HG02852 (cell line): ENCODE data around the gene ENTPD6.
A peak's percentile ranks its signal among the peaks of the same experiment; 100 is the strongest.
"Not testable (repeated sequence)": the region's sequence is repeated elsewhere in the genome, so short reads cannot be mapped to it uniquely, and the experiment has no call there.

Experiments
- ATAC-seq: cut with Tn5 transposase; IDR thresholded peaks from one replicate; pipeline ENCODE4 v1.9.1; 2021; ENCODE audit warnings: mild to moderate bottlenecking, moderate library complexity; ENCODE audit not compliant: unreplicated experiment

ENTPD6 gene

GRCh38 chr20:25223179-25223661 is 27.7 kb downstream of the ENTPD6 start:
- no peak for ATAC-seq

DNA sequence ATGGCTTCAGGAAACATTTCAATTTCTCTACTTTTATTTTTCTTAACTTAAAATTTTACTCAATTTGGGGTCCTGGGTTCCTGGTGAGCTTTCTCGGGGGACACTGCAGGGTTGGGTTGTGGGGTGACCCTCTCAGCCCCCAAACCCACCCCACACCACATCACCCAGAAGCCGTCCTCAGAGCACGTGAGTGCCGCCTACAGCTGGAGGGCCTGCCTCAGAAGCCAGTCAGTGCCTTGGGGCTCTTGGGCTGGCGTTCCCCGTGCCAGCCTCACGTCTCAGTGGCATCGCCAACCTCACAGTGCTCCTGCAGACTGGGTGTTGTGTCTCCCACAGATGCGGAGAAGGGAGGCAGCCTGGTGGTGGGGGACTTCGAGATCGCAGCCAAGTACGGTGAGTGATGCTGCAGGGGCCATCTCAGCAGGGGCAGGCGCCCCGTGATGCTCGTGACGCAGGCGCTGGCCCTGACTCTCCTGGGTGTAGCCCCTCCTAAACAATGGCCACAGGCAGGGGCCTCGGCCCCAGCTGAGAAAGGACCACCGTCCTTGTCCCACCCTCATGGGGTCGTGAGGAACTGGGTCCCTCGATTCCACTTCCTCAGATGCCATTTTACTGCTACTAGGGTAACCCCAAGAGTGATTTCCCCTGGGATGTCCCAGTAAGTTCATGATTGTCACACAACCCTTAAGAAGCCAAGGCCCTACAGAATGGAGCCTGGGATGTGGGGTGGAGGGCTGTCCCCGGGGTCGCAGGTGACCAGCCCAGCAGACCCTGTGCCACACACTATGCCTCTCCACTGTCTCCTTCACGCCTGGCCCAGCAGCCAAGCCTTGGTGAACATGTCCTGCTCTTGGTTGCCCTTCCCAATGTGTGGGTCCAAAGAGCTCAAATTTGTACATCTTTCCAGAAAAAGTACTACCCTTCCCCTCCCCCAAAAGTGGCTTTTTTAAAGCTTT is 28.5 kb downstream of the ENTPD6 start:
- ATAC-seq, result no peak

DNA sequence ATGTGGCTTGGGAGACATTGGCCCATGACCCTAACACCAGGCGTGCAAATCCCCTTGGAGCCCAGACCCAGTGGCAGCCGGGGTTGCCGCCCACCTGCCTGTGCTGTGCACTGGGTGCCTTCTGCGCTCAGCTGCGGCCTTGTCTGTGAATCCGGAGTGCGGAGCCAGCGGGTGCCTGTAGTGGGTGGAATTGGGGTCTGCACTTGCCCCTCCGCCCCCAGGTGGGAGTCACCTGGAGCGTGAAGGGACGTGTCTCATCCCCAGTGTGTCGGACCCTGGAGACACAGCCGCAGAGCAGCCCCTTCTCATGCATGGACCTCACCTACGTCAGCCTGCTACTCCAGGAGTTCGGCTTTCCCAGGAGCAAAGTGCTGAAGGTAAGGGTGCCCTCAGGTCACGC is 29.4 kb downstream of the ENTPD6 start:
- no peak for ATAC-seq

DNA sequence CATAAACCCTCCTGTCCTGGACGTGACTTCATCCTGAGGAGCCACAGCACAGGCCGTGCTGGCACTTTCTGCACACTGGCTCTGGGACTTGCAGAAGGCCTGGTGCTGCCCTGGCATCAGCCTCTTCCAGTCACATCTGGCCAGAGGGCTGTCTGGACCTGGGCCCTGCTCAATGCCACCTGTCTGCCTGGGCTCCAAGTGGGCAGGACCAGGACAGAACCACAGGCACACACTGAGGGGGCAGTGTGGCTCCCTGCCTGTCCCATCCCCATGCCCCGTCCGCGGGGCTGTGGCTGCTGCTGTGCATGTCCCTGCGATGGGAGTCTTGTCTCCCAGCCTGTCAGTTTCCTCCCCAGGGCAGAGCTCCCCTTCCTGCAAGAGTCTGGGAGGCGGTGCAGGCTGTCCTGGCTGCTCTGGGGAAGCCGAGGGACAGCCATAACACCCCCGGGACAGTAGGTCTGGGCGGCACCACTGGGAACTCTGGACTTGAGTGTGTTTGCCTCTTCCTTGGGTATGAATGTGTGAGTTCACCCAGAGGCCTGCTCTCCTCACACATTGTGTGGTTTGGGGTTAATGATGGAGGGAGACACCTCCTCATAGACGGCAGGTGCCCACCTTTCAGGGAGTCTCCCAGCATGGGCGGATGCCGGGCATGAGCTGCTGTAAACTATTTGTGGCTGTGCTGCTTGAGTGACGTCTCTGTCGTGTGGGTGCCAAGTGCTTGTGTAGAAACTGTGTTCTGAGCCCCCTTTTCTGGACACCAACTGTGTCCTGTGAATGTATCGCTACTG is 30.3 kb downstream of the ENTPD6 start:
- ATAC-seq, result no peak

GRCh38 chr20:25226433-25227316 is 31.2 kb downstream of the ENTPD6 start:
- no peak for ATAC-seq

GRCh38 chr20:25227317-25227831 is 31.9 kb downstream of the ENTPD6 start:
- no peak for ATAC-seq

GRCh38 chr20:25229486-25230165 is 34.1 kb downstream of the ENTPD6 start:
- no peak for ATAC-seq

- ATAC-seq, result peak; percentile 86
These were observed 34.8 kb downstream of the ENTPD6 start for GRCh38 chr20:25230166-25230831.

GRCh38 chr20:25233016-25233772 is 37.7 kb downstream of the ENTPD6 start:
- ATAC-seq, result no peak

DNA sequence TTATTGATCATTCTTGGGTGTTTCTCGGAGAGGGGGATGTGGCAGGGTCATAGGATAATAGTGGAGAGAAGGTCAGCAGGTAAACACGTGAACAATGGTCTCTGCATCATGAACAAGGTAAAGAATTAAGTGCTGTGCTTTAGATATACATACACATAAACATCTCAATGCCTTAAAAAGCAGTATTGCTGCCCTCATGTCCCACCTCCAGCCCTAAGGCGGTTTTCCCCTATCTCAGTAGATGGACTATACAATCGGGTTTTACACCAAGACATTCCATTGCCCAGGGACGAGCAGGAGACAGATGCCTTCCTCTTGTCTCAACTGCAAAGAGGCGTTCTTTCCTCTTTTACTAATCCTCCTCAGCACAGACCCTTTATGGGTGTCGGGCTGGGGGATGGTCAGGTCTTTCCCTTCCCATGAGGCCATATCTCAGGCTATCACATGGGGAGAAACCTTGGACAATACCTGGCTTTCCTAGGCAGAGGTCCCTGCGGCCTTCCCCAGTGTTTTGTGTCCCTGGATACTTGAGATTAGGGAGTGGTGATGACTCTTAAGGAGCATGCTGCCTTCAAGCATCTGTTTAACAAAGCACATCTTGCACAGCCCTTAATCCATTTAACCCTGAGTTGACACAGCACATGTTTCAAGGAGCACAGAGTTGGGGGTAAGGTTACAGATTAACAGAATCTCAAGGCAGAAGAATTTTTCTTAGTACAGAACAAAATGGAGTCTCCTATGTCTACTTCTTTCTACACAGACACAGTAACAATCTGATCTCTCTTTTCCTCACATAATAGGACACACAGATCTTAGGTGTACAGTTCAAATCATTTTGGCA is 38.7 kb downstream of the ENTPD6 start:
- ATAC-seq, result not testable (repeated sequence)

- no peak for ATAC-seq
These were observed 41.2 kb downstream of the ENTPD6 start for GRCh38 chr20:25236450-25237304.

- peak; percentile 58 for ATAC-seq
These were observed 42.3 kb downstream of the ENTPD6 start for GRCh38 chr20:25237610-25238318.

DNA sequence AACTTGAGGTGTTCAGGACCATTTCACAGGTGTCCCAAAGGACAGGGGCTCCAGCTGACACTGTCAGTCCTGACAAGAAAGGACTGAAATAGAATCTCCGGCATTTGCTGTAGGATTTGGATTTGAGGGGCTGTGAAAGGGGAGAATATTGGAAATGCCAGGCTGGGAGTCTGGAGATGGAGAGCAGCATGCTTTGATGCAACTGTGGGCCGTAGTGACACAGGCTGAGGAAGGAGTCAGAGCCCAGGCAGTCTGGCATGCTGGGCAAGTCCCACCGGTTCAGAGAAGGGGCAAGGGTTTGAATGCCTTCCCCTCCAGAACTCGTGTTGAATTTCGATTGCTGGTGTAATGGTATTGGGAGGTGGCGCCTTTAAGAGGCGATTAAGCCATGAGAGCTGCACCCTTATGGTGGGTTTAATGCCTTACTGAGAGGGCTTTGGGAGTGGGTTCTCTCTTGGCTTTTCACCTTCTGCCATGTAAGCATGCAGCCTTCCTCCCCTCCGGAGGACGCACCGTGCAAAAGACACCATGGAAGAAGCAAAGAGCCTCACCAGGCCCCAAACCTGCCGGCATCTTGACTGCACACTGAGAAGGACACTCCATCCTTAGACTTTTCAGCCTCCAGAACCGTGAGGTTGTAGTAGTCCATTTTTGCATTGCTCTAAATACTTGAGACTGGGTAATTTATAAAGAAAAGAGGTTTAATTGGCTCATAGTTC is 43.0 kb downstream of the ENTPD6 start:
- no peak for ATAC-seq

DNA sequence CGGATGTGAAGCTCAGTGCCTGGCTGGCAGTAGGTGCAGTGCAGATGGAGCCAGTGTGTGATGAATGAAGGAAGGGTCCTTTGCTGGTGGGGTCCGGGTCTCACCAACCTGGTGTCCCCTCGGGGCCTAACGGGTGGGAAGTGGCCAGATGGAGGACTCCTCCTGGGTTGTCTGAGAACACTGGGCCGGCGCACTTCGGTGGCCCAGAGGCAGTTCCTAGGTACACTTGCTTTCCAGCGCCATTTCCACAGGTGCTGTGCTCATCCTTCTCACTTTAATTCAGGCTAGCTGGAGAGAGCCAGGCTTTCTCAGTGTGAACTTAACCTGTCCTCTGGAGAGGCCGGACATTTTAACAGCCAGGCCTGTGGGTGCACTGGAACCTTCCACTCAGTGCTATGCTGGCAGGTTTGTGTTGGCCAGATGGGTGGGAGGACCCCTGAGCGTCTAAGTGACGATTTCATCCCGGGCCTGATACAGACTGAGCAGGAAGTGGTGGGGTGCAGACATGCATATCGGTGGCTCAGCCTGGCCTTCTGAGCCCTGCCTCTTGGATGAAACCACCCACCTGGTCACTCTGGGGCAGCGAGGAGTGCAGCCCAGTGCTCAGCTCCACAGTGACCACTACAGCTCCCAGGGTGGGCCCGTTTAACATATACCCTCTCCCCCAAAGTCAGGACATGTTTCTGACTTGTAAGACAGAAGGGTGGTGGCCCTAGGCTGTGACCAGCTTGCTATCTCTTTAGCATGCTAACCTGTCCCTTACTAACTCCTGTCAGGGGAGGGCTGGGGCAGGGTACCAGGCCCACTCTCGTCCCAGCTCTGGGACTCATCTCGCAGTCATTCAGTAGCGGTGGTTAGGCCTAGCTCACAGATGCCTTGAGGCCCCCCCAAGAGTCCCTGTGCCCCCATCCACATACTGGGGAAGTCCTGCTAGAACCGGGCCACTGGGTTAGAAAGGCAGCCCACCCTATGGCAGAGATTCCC is 44.2 kb downstream of the ENTPD6 start:
- ATAC-seq, result peak; percentile 77
